K562 (cell line): ENCODE results near the gene IFT81.

Experiments
- SP2 ChIP-seq: IDR thresholded peaks from 2 replicates; pipeline ENCODE4 v1.6.1; 2011; ENCODE audit warnings: mild to moderate bottlenecking, low read depth, low read length, moderate library complexity; ENCODE audit not compliant: poor library complexity, severe bottlenecking; ENCODE audit errors: extremely low read depth
- ZBTB1 ChIP-seq: sonication (generic); formaldehyde crosslinking; IDR thresholded peaks from 2 replicates; pipeline ENCODE4 v1.8.1; 2023; ENCODE audit warnings: missing genetic modification reagents, low read depth, mild to moderate bottlenecking, borderline replicate concordance
- ZFX ChIP-seq: sonication (generic); formaldehyde crosslinking; IDR thresholded peaks from 2 replicates; pipeline ENCODE4 v1.8.0; 2022; ENCODE audit warnings: mild to moderate bottlenecking, missing genetic modification reagents, moderate library complexity

DNA sequence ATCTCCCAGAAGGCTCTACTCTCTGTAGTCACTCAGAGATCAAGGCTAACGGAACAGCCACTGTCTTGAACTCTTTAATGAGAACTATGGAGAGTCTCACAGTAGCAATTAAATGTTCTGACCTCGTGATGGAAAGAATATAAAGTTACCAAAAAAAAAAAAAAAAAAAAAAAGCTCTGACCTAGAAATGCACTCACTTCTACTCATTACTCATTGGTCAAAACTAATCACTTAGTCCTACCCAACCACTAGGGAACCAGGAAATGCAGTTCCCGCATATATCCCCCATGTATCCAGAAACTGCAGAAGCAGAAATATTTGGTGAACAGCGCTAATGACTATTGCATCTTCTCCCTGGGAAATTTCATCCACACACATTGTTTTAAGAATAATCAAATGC, 46.4 kb upstream of the IFT81 start:
- TF ChIP-seq ZBTB1 (no peak), SP2 (no peak), ZFX (CRISPR knock-in tag) (no peak)
